Urinary bladder (tissue), 4 donors: ENCODE data around the gene JAML. TPM values are rescaled to one million over a fixed set of nuclear protein-coding genes. Genes with fewer than 3 reads are reported as not detected.

Source experiments
- DNase-seq: peaks from one replicate; pipeline ENCODE4 v3.0.0-alpha.2; 2015; ENCODE audit errors: extremely low spot score
- H3K27ac ChIP-seq: one replicate; pipeline ENCODE4 v1.5.1; 2013; ENCODE audit warnings: low read depth, mild to moderate bottlenecking, moderate library complexity
- H3K36me3 ChIP-seq: one replicate; pipeline ENCODE4 v1.6.1; 2013; ENCODE audit warnings: mild to moderate bottlenecking, moderate library complexity; ENCODE audit not compliant: insufficient read depth
- H3K4me1 ChIP-seq: one replicate; pipeline ENCODE4 v1.6.1; 2013; ENCODE audit warnings: mild to moderate bottlenecking, moderate library complexity; ENCODE audit not compliant: insufficient read depth
- H3K4me3 ChIP-seq: one replicate; pipeline ENCODE4 v1.5.1; 2013; ENCODE audit warnings: low read depth, low read length
- WGBS: extraction: QIAGEN DNeasy Blood & Tissue Kit; methylation state at CpG from one replicate; pipeline ENCODE4 v1.1.7; 2013; 5-methylcytosine and 5-hydroxymethylcytosine counted together
- polyA plus RNA-seq: library from polyadenylated mRNA; stranded (reverse); fragments of 200-250 nt; gene quantifications from one replicate; pipeline ENCODE4 v1.2.3, GENCODE V29; 2013
- total RNA-seq: library from RNA; depleted of rRNA; stranded (reverse); fragments of >200 nt; gene quantifications from one replicate; pipeline ENCODE4 v1.2.3, GENCODE V29; 2014
- donor health status: healthy with polysubstance abuse.
- donor health status: healthy.

JAML gene
- total and polyA plus RNA-seq, 2 donors, result 6.0 to 6.5 TPM

GRCh38 chr11:118169300-118170140, 55.3 kb downstream of the JAML start:
- H3K36me3 ChIP-seq, result no peaks in the 10 kb centered on the region
- H3K27ac ChIP-seq, result no peak overlapping the region
- no peak overlapping the region for H3K4me3 ChIP-seq
- 82% methylated on average over 7 of the region's 7 CpGs for WGBS
- no peak for DNase-seq
- no peaks in the 10 kb centered on the region for H3K4me1 ChIP-seq

GRCh38 chr11:118168751-118169150, 56.1 kb downstream of the JAML start:
- WGBS, result 96% methylated on average over 3 of the region's 3 CpGs
- no peak for DNase-seq

DNA sequence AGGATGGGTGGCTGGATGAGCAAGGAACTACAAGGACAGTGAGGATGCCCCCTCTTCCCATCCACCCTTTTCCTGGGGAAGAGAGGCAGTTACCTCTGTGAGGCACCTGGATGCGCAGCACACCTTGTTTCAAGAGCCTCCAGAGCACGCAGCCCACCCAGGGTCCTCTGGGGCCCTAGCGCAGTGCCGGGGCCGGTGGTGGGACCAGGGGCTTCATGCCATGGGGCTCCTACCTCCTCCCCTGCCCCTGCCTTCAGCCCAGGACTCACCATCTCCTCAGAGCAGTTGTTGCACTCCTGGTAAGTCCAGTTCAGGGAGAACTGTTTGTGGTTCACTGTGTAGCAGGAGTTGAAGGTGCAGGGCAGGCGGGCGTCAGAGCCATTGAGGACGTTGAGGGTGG, 56.5 kb downstream of the JAML start:
- 88% methylated on average over 8 of the region's 8 CpGs for WGBS
- DNase-seq, result no peak
- H3K36me3 ChIP-seq, result no peaks in the 10 kb centered on the region
- no peaks in the 10 kb centered on the region for H3K4me1 ChIP-seq
- H3K4me3 ChIP-seq, result no peak overlapping the region
- no peak overlapping the region for H3K27ac ChIP-seq

More at GRCh38 chr11:118168751-118169150, 56.1 kb downstream of the JAML start:
- H3K4me3 ChIP-seq, result no peak overlapping the region
- H3K27ac ChIP-seq, result no peak overlapping the region
- no peaks in the 10 kb centered on the region for H3K36me3 ChIP-seq
- H3K4me1 ChIP-seq, result no peaks in the 10 kb centered on the region

DNA sequence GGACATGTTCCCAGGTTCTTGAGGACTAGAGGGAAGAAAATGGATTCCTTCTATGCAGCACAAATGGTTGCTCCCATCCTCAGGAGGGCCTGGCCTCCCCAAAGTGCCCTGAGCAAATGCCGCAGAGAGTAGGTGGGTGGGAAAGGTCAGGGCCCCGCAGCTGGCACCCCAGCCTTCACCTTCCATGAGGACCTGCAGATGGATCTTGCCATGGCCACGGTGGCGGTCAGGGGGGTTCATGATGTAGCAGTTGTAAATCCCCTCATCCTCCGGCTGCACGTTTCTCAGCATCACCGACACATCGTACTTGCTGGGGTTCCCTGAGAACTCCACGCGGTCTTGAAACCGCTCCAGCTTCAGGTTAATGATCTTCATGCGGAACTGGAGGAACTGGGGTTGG, 56.9 kb downstream of the JAML start:
- Histone ChIP-seq H3K36me3 (no peaks in the 10 kb centered on the region), H3K4me1 (no peaks in the 10 kb centered on the region), H3K4me3 (no peak overlapping the region), H3K27ac (no peak overlapping the region)
- DNase-seq, result no peak
- WGBS, result 87% methylated on average over 12 of the region's 12 CpGs

GRCh38 chr11:118167253-118167652, 57.6 kb downstream of the JAML start:
- no peak for DNase-seq
- Histone ChIP-seq H3K4me1 (no peaks in the 10 kb centered on the region), H3K36me3 (no peaks in the 10 kb centered on the region), H3K4me3 (no peak overlapping the region), H3K27ac (no peak overlapping the region)
- 97% methylated on average over 2 of the region's 2 CpGs for WGBS

DNA sequence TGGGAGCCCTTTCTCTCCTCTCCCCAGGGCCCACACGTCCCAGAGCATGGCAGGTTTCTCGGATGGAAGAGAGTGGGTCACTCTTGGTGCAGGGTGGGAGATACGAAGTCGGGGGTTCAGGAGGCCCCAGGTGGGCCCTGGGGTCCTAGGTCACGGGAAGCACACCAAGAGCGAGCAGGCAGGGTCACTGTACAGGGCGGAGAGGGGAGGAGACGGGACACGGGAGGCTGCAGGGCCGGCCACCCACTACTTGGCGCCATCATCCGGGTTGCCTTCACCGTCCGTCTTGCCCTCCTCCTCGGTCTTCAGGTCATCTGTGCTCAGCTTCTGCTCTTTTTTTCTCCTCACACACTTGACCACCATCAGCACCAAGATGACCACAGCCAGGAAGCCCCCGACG, 58.2 kb downstream of the JAML start:
- DNase-seq, result no peak
- Histone ChIP-seq H3K27ac (no peak overlapping the region), H3K4me1 (no peaks in the 10 kb centered on the region), H3K4me3 (no peak overlapping the region), H3K36me3 (no peaks in the 10 kb centered on the region)
- 90% methylated on average over 17 of the region's 17 CpGs for WGBS

DNA sequence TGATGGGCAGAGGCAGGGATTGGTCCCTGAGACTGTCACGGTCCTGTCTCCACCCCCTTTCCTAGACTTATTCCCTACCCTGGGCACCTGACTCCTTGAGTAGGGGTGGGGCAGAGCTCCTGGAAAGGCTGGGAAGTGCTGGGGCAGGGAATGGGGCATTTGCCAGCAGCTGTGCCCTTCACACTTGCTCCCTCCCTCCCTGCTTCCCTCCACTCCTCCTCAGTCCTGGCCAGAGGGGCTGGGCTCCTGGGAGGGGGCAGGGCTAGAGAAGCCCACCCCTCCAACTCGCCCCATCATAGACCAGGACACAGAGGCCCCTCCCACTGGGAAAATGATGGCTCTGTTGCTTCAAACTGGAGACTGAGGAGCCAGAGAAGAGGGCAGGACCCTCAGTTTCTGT, 59.9 kb downstream of the JAML start:
- 71% methylated on average over 2 of the region's 2 CpGs for WGBS

GRCh38 chr11:118163494-118163893, 61.3 kb downstream of the JAML start:
- no peak for DNase-seq
- Histone ChIP-seq H3K36me3 (no peaks in the 10 kb centered on the region), H3K27ac (no peak overlapping the region), H3K4me3 (no peak overlapping the region), H3K4me1 (no peaks in the 10 kb centered on the region)
- 73% methylated on average over 5 of the region's 5 CpGs for WGBS

More for the DNA sequence above, 59.9 kb downstream of the JAML start:
- DNase-seq, result no peak
- Histone ChIP-seq H3K4me3 (no peak overlapping the region), H3K36me3 (no peaks in the 10 kb centered on the region), H3K4me1 (no peaks in the 10 kb centered on the region), H3K27ac (no peak overlapping the region)

DNA sequence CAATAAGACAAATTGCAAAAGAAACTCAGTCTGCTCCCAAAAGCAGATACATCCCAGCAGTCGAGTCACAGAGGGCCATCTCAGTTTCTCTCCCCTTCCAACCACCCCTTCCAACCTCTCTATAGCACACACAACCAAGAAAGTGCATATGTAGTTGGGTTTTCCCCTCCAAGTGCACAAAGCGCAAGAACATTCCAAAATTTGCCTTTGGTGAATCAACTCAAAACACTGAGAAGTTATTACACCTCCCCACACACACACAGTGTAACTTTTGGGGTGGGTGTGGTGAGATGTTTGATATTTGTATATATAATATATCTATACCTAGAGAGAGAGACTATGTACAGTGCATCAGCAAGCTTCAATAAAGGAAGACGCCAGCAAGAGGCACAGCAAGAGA, 62.0 kb downstream of the JAML start:
- Histone ChIP-seq H3K4me1 (no peaks in the 10 kb centered on the region), H3K36me3 (no peaks in the 10 kb centered on the region), H3K27ac (no peak overlapping the region), H3K4me3 (no peak overlapping the region)
- 78% methylated on average over 3 of the region's 3 CpGs for WGBS
- no peak for DNase-seq

DNA sequence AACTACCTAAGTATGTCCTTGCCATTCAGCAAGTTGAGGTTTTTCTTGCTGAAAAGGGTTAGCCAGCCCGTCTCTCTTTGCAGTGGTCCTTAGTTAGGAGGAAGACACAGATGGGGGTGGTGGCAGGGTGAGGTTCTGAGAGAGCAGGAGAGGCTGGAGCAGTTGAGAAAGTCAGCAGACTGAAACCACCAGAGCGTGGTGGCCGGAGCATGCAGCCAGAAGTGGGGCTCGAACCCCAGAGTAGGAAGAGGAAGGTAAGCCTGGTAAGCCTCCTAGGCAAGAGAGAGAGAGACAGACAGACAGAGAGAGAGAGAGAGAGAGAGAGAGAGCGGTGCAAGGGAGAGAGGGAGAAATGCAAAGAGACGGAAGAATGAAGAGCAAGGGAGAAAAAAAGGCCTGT, 63.0 kb downstream of the JAML start:
- no peaks in the 10 kb centered on the region for H3K4me1 ChIP-seq
- WGBS, result 81% methylated on average over 6 of the region's 6 CpGs

DNA sequence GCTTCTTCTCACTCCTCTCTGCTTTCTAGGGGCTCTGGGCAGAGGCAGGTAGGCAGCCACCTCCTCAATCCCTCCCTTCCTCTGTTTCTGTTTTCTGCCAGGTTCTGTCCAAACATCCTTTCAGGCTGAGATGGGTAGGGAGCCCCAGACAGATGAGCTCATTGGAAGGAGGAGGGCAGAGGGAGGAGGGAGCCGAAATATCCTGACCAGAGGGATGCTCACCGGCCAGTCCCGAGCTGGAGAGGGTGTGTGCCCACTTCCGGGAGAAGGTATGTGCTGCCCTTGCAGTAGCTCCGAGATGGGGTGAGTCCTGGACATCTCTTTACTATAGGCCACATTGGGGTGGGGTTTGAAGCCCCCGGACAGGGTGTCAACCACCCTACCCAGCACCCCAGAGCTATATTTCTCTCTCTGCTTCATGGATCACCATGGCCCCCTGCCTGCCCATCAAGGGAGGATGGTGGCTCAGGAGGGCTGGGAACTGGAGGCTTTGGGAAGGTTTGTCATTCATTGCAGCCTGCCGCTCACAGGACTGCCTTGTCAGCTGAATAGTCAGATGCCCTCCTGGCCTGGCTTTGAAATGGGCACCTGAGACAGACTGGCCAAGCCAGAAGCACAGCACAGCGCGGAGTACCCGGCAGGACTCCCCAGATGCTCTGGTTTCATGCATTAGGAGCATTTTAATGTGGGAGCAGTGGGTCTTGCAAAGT, 67.5 kb downstream of the JAML start:
- no peak overlapping the region for H3K4me3 ChIP-seq
- no peak overlapping the region for H3K27ac ChIP-seq
- H3K4me1 ChIP-seq, result no peaks in the 10 kb centered on the region
- WGBS, result 46% methylated on average over 10 of the region's 10 CpGs
- H3K36me3 ChIP-seq, result no peaks in the 10 kb centered on the region
- DNase-seq, result no peak

More for the DNA sequence above, 63.0 kb downstream of the JAML start:
- Histone ChIP-seq H3K4me3 (no peak overlapping the region), H3K27ac (no peak overlapping the region), H3K36me3 (no peaks in the 10 kb centered on the region)
- no peak for DNase-seq

- 8% methylated on average over 21 of the region's 21 CpGs for WGBS
- DNase-seq, result no peak
- Histone ChIP-seq H3K27ac (no peak overlapping the region), H3K4me3 (no peak overlapping the region), H3K4me1 (no peaks in the 10 kb centered on the region), H3K36me3 (no peaks in the 10 kb centered on the region)
Observed at GRCh38 chr11:118156531-118157185, 68.2 kb downstream of the JAML start.

GRCh38 chr11:118155776-118156530, 68.9 kb downstream of the JAML start:
- no peaks in the 10 kb centered on the region for H3K36me3 ChIP-seq
- 56% methylated on average over 11 of the region's 11 CpGs for WGBS
- H3K4me3 ChIP-seq, result no peak overlapping the region
- no peaks in the 10 kb centered on the region for H3K4me1 ChIP-seq
- no peak overlapping the region for H3K27ac ChIP-seq
- DNase-seq, result no peak
